ENCODE data around the gene ANTXR2. TPM values are rescaled to one million over a fixed set of nuclear protein-coding genes. Genes with fewer than 3 reads are reported as not detected.

ANTXR2 gene
- total and polyA plus RNA-seq, 2 donors (not counting 3 experiments of a cell fraction or from before 2014, with no cell fraction given), result 6.6 to 64.6 TPM

GRCh38 chr4:80060804-80061203 is 12.2 kb downstream of the ANTXR2 start:
- H3K9me3 ChIP-seq (replicated peaks; ENCODE audit: control insufficient read depth, insufficient read depth, low read length), result no peaks in the 10 kb centered on the region
- intact Hi-C loops (cut with micrococcal nuclease), result no loop called here
- H3K4me1 ChIP-seq (ENCODE audit: control insufficient read depth, extremely low read depth, insufficient read depth, low read length), result no peaks in the 10 kb centered on the region
- no TSS peak for BruUV-seq (replicated peaks)
- POLR2A ChIA-PET, result no interaction called here
- dilution Hi-C loops (cut with MboI; ENCODE audit: extremely low pct_ligation_motif_present, low sequenced_read_pairs), result no loop called here
- H3K79me2 ChIP-seq (ENCODE audit: control insufficient read depth, insufficient read depth, low read length), result peaks cover 13% of the 10 kb centered on the region
- TF ChIP-seq, protein P1, sequence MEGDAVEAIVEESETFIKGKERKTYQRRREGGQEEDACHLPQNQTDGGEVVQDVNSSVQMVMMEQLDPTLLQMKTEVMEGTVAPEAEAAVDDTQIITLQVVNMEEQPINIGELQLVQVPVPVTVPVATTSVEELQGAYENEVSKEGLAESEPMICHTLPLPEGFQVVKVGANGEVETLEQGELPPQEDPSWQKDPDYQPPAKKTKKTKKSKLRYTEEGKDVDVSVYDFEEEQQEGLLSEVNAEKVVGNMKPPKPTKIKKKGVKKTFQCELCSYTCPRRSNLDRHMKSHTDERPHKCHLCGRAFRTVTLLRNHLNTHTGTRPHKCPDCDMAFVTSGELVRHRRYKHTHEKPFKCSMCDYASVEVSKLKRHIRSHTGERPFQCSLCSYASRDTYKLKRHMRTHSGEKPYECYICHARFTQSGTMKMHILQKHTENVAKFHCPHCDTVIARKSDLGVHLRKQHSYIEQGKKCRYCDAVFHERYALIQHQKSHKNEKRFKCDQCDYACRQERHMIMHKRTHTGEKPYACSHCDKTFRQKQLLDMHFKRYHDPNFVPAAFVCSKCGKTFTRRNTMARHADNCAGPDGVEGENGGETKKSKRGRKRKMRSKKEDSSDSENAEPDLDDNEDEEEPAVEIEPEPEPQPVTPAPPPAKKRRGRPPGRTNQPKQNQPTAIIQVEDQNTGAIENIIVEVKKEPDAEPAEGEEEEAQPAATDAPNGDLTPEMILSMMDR (IDR thresholded peaks at IDR 0.05; ENCODE audit: extremely low read depth in 1 of 2, insufficient read depth in 1 of 2, low read depth in 1 of 2, low read length in 2 of 2), result no peak
- TF ChIP-seq FOS (IDR thresholded peaks at IDR 0.05; ENCODE audit: borderline replicate concordance, insufficient read depth, low read length) (no peak), MYC (IDR thresholded peaks at IDR 0.05; ENCODE audit: low read depth, low read length) (no peak), GATA2 (IDR thresholded peaks at IDR 0.05; ENCODE audit: insufficient read depth, insufficient read length, low read depth, low read length) (no peak), EZH2 (IDR thresholded peaks at IDR 0.05; ENCODE audit: borderline replicate concordance, low read depth, low read length, severe bottlenecking) (no peak), POLR2AphosphoS5 (IDR thresholded peaks at IDR 0.05; ENCODE audit: insufficient read depth, low read depth, low read length) (no peak), MAX (IDR thresholded peaks at IDR 0.05; ENCODE audit: insufficient read depth, insufficient read length) (no peak), JUN (IDR thresholded peaks at IDR 0.05; ENCODE audit: borderline replicate concordance, insufficient read depth, insufficient read length, low read depth) (no peak), POLR2A (IDR thresholded peaks at IDR 0.05; ENCODE audit: low read depth, low read length) (no peak)
- H2AFZ ChIP-seq (ENCODE audit: low read depth, low read length), result no peak overlapping the region
- H3K4me2 ChIP-seq (ENCODE audit: insufficient read depth, low read length), result no peak overlapping the region
- no peak overlapping the region for H3K9ac ChIP-seq (replicated peaks; ENCODE audit: extremely low read depth, insufficient read depth, low read length)
- H3K36me3 ChIP-seq (ENCODE audit: control insufficient read depth in 2 of 2, extremely low read depth in 1 of 2, insufficient read depth in 2 of 2, low read length in 2 of 2), result peaks cover 2 to 13% of the 10 kb centered on the region in 2 experiments
- H3K27me3 ChIP-seq (ENCODE audit: control insufficient read depth in 2 of 2, insufficient read depth in 2 of 2, low read length in 2 of 2), result no peaks in the 10 kb centered on the region
- no peak overlapping the region for H3K4me3 ChIP-seq (replicated peaks in 1 of 3; ENCODE audit: insufficient read depth in 1 of 3, low read depth in 1 of 3, low read length in 3 of 3)
- CTCF ChIA-PET, result interaction anchor here (1.0 kb wide), 2 partner anchors 18 to 20 kb away, joined by 3 read pairs; no protein-coding TSS in a partner anchor
- DNase-seq (ENCODE audit: low read depth, low spot score), result no peak
- H4K20me1 ChIP-seq (replicated peaks; ENCODE audit: control insufficient read depth, extremely low read depth, insufficient read depth, low read length), result peaks cover 2% of the 10 kb centered on the region
- no peaks in the 10 kb centered on the region for H3K9me1 ChIP-seq (replicated peaks; ENCODE audit: control insufficient read depth, extremely low read depth, insufficient read depth, low read length)
- FAIRE-seq, result no peak
- no peak overlapping the region for H3K27ac ChIP-seq (ENCODE audit: insufficient read depth, low read depth, low read length)

Data from endothelial cell of umbilical vein (primary cell).